GM21423 (cell line): ENCODE results near the gene RBM38.

Source experiments
- ATAC-seq: cut with Tn5 transposase; IDR thresholded peaks from one replicate; pipeline ENCODE4 v1.9.1; 2021; ENCODE audit warnings: mild to moderate bottlenecking, moderate library complexity; ENCODE audit not compliant: unreplicated experiment

The RBM38 gene

GRCh38 chr20:57433657-57434389 lies 42.6 kb downstream of the RBM38 start:
- ATAC-seq, result no peak

- no peak for ATAC-seq
Observed at GRCh38 chr20:57434390-57434700, 43.1 kb downstream of the RBM38 start.

- ATAC-seq, result no peak
Observed at GRCh38 chr20:57435105-57435497, 43.9 kb downstream of the RBM38 start.

GRCh38 chr20:57435498-57436222 lies 44.5 kb downstream of the RBM38 start:
- no peak for ATAC-seq

GRCh38 chr20:57436223-57436545 lies 45.0 kb downstream of the RBM38 start:
- ATAC-seq, result no peak

GRCh38 chr20:57437267-57437666 lies 46.1 kb downstream of the RBM38 start:
- ATAC-seq, result no peak

GRCh38 chr20:57437672-57438330 lies 46.6 kb downstream of the RBM38 start:
- no peak for ATAC-seq

GRCh38 chr20:57438552-57438951 lies 47.4 kb downstream of the RBM38 start:
- no peak for ATAC-seq

- no peak for ATAC-seq
Observed at GRCh38 chr20:57439432-57439831, 48.2 kb downstream of the RBM38 start.

GRCh38 chr20:57439993-57440392 lies 48.8 kb downstream of the RBM38 start:
- no peak for ATAC-seq

- no peak for ATAC-seq
Observed at GRCh38 chr20:57440678-57441509, 49.7 kb downstream of the RBM38 start.

GRCh38 chr20:57441510-57442154 lies 50.4 kb downstream of the RBM38 start:
- no peak for ATAC-seq

GRCh38 chr20:57442158-57442887 lies 51.1 kb downstream of the RBM38 start:
- no peak for ATAC-seq

- no peak for ATAC-seq
Observed at GRCh38 chr20:57442888-57443239, 51.7 kb downstream of the RBM38 start.

- no peak for ATAC-seq
Observed at GRCh38 chr20:57443349-57444265, 52.4 kb downstream of the RBM38 start.

- ATAC-seq, result no peak
Observed at GRCh38 chr20:57444394-57445048, 53.3 kb downstream of the RBM38 start.

- no peak for ATAC-seq
Observed at GRCh38 chr20:57445298-57445697, 54.1 kb downstream of the RBM38 start.

- no peak for ATAC-seq
Observed at GRCh38 chr20:57445774-57446173, 54.6 kb downstream of the RBM38 start.
